Stomach (tissue), 19 donors: ENCODE measurements around the gene FCN1. TPM values are rescaled to one million over a fixed set of nuclear protein-coding genes. Genes with fewer than 3 reads are reported as not detected.

Experiments
- DNase-seq, 2 donors: peaks; one replicate each; pipeline versions ENCODE4 v3.0.0 to v3.0.0-alpha.2; 2013 to 2019
- H3K27ac ChIP-seq, 5 donors: fragments of 200-600 bp in 4 of 5; sonication (generic) in 4 of 5; one replicate each; pipeline ENCODE4 v1.5.1; 2013 to 2019; ENCODE audit warnings: mild to moderate bottlenecking in 1 of 5, moderate library complexity in 1 of 5
- H3K27me3 ChIP-seq, 3 donors: fragments of 200-600 bp; sonication (generic); one replicate each; pipeline ENCODE4 v1.5.1; 2017 to 2019; ENCODE audit warnings: mixed run types in 1 of 3
- H3K36me3 ChIP-seq, 4 donors: fragments of 200-600 bp; sonication (generic); 1 replicate in 3 of 4; 2 replicates in 1 of 4; pipeline ENCODE4 v1.5.1; 2016 to 2019
- H3K4me1 ChIP-seq, 4 donors: fragments of 200-600 bp; sonication (generic); one replicate each; pipeline ENCODE4 v1.5.1; 2016 to 2019
- H3K4me3 ChIP-seq, 4 donors: fragments of 200-600 bp; sonication (generic) in 3 of 4; one replicate each; pipeline ENCODE4 v1.5.1; 2016 to 2019; ENCODE audit warnings: mild to moderate bottlenecking in 1 of 4
- H3K9me3 ChIP-seq, 4 donors: fragments of 200-600 bp; sonication (generic); one replicate each; pipeline ENCODE4 v1.5.1; 2016 to 2019
- CTCF ChIP-seq, 7 experiments: fragments of 450-650 bp in 4 of 7; fragments of 200-600 bp in 3 of 7; sonication (generic) in 3 of 7; IDR thresholded peaks; one replicate each; pipeline ENCODE4 v1.5.1; 2016 to 2019; ENCODE audit warnings: antibody characterized with exemption in 7 of 7, control low read depth in 2 of 7, mild to moderate bottlenecking in 1 of 7
- EP300 ChIP-seq: sonication (generic); formaldehyde crosslinking; IDR thresholded peaks from one replicate; pipeline ENCODE4 v1.6.1; 2017; ENCODE audit warnings: antibody characterized with exemption
- POLR2A ChIP-seq, 4 donors: fragments of 450-650 bp; IDR thresholded peaks; one replicate each; pipeline ENCODE4 v1.6.1; 2016; ENCODE audit warnings: antibody characterized with exemption in 4 of 4, control low read depth in 2 of 4, mild to moderate bottlenecking in 1 of 4, moderate library complexity in 1 of 4
- POLR2AphosphoS5 ChIP-seq, 3 donors: sonication (generic); formaldehyde crosslinking; IDR thresholded peaks; one replicate each; pipeline ENCODE4 v1.6.1; 2016; ENCODE audit warnings: antibody characterized with exemption in 3 of 3
- WGBS, 5 donors: extraction: QIAGEN DNeasy Blood & Tissue Kit in 3 of 5; methylation state at CpG; one replicate each; pipeline versions ENCODE4 v1.1.5 to v1.1.7; 2013 to 2018; 5-methylcytosine and 5-hydroxymethylcytosine counted together
- intact Hi-C: fragments of 100-400 bp; cut with DNase I; formaldehyde crosslinking; loops from one replicate; pipeline ENCODE4 v1.15.1; 2023; ENCODE audit warnings: low total_unique reads
- long read RNA-seq, 10 donors: transcript quantifications; one replicate each; lab custom pipeline, GENCODE V29; 2026
- polyA plus RNA-seq, 3 donors: library from polyadenylated mRNA; stranded (reverse); fragments of 200-250 nt; gene quantifications; one replicate each; pipeline ENCODE4 v1.2.3, GENCODE V29; 2013
- total RNA-seq, 5 donors: library from RNA; depleted of rRNA; stranded (reverse); fragments of >200 nt; gene quantifications; one replicate each; pipeline versions ENCODE4 v1.1.0 to v1.2.3, GENCODE V29; 2014 to 2016
- donor health status: healthy with polysubstance abuse.
- donor health status: Bipolar disorder and iron deficiency.
- donor health status: healthy.

Gene FCN1
- total RNA-seq: 1 to 10 TPM in 1 of 5 donors, not detected in 4; 2.8 TPM
- polyA plus RNA-seq: 1 to 10 TPM in 2 of 3 donors, under 1 TPM in 1; 0.38 to 2.1 (median 1.2) TPM
- long read RNA-seq, donor 1, partial matches to known transcripts: 0 of 1 reads
- long read RNA-seq, donor 1, other reads (novel, unspliced or antisense): 0 of 1 reads
- long read RNA-seq, donor 2, partial matches to known transcripts: 0 of 1 reads
- long read RNA-seq, donor 2, other reads (novel, unspliced or antisense): 0 of 1 reads
- long read RNA-seq, donor 3: 0 reads
- long read RNA-seq, donor 4: 0 reads
- long read RNA-seq, donor 5: 0 reads
- long read RNA-seq, donor 6, partial matches to known transcripts: 0 of 1 reads
- long read RNA-seq, donor 6, other reads (novel, unspliced or antisense): 0 of 1 reads
- long read RNA-seq, donor 7: 0 reads
- long read RNA-seq, donor 8: 0 reads
- long read RNA-seq, donor 9: 0 reads
- long read RNA-seq, donor 10: 0 reads

- intact Hi-C loops: no loop called here
- Histone ChIP-seq H3K4me3 (peak within 1 kb of the TSS in 1 of 4 donors; percentile 15), H3K4me1 (no peaks in the 10 kb centered on the region), H3K9me3 (peaks cover 0 to 21% (median 16%) of the 10 kb centered on the region in 4 donors), H3K36me3 (no peaks in the 10 kb centered on the region), H3K27ac (no peak within 1 kb of the TSS), H3K27me3 (peaks cover 0 to 60% (median 13%) of the 10 kb centered on the region in 3 donors)
- WGBS, 5 donors: 65 to 75% (median 72%) methylated on average over 8 to 11 of the region's 11 CpGs
- TF ChIP-seq POLR2AphosphoS5 (IDR thresholded peaks at IDR 0.05) (no peak), POLR2A (IDR thresholded peaks at IDR 0.05) (no peak), CTCF (IDR thresholded peaks at IDR 0.05) (no peak), EP300 (no peak)
- DNase-seq: peak in 1 of 2 donors; percentile 24
Measured at GRCh38 chr9:134917431-134918373, at the start of gene FCN1. Gene FCN1 (minus strand): TSS chr9:134917912. CDS start chr9:134917871, 41 bp downstream.

GRCh38 chr9:134966697-134967546 is 49.2 kb upstream of the FCN1 start:
- Histone ChIP-seq H3K9me3 (no peaks in the 10 kb centered on the region), H3K4me1 (no peaks in the 10 kb centered on the region), H3K27ac (no peak overlapping the region), H3K27me3 (peaks cover 0 to 89% (median 19%) of the 10 kb centered on the region in 3 donors), H3K4me3 (no peak overlapping the region), H3K36me3 (no peaks in the 10 kb centered on the region)
- TF ChIP-seq POLR2AphosphoS5 (IDR thresholded peaks at IDR 0.05) (no peak), CTCF (IDR thresholded peaks at IDR 0.05) (no peak)
- 79 to 84% (median 80%) methylated on average over 15 to 23 of the region's 23 CpGs for WGBS, 5 donors
- DNase-seq: no peak
- intact Hi-C loops: no loop called here

DNA sequence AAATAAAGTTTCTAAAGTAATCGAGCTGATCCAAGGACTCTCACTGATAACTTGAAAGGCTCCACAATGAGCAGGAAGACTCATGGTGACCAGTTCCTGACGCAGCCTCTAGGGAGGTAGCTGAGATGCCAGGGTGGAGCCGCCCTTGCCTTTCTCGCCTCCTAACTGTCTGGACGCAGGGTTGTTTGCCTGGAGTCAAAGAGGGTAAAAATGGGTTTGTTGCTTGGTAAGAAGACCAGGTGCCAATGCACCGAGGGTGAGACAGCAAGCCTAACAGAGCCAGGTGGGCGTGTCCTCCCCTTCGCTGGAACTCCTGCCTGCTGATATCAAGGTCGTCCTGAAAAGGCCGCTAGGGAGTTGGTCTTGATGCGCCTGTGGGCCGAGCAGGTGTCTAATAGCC is 48.6 kb upstream of the FCN1 start:
- TF ChIP-seq POLR2A (IDR thresholded peaks at IDR 0.05) (no peak), EP300 (no peak)
- Histone ChIP-seq H3K4me1 (no peaks in the 10 kb centered on the region), H3K27ac (no peak overlapping the region), H3K9me3 (no peaks in the 10 kb centered on the region), H3K27me3 (peaks cover 0 to 88% (median 19%) of the 10 kb centered on the region in 3 donors), H3K36me3 (no peaks in the 10 kb centered on the region), H3K4me3 (no peak overlapping the region)
- WGBS, 5 donors: 70 to 78% (median 77%) methylated on average over 12 of the region's 12 CpGs
- intact Hi-C loops: no loop called here
- no peak for DNase-seq

- no peaks in the 10 kb centered on the region for H3K9me3 ChIP-seq
- intact Hi-C loops: no loop called here
- 80 to 93% (median 92%) methylated on average over 6 of the region's 6 CpGs for WGBS, 5 donors
- peaks cover 0 to 88% (median 19%) of the 10 kb centered on the region in 3 donors for H3K27me3 ChIP-seq
- no peak for TF ChIP-seq CTCF (IDR thresholded peaks at IDR 0.05)
- no peak for TF ChIP-seq EP300
- no peak overlapping the region for H3K27ac ChIP-seq
- H3K36me3 ChIP-seq: no peaks in the 10 kb centered on the region
- H3K4me3 ChIP-seq: no peak overlapping the region
- no peaks in the 10 kb centered on the region for H3K4me1 ChIP-seq
- DNase-seq: no peak
Measured at GRCh38 chr9:134965851-134966250, 48.1 kb upstream of the FCN1 start.
